A673 (cell line): ENCODE data around the gene GGCT. TPM values are rescaled to one million over a fixed set of nuclear protein-coding genes. Genes with fewer than 3 reads are reported as not detected.

Experiments
- BruUV-seq: library from RNA; stranded (reverse); fragments of 400-500 nt; replicated peaks from 2 replicates; lab custom pipeline; 2021; lab: Mats Ljungman, UMichigan
- CTCF ChIA-PET: fragments of 300-600 bp; sonication (Branson Sonifier 250); formaldehyde crosslinking; loops from one replicate; lab custom pipeline; 2022; ENCODE audit warnings: antibody characterized with exemption; lab: Charles Lee
- POLR2A ChIA-PET: fragments of 300-600 bp; sonication (Branson Sonifier 250); formaldehyde crosslinking; loops from one replicate; lab custom pipeline; 2022; ENCODE audit warnings: antibody characterized with exemption; ENCODE audit not compliant: low non-redundant PET; lab: Charles Lee
- DNase-seq: peaks from one replicate; pipeline ENCODE4 v3.0.0-alpha.2; 2015; ENCODE audit warnings: low spot score
- H3K27ac ChIP-seq: fragments of 200-600 bp; sonication (generic); 2 replicates; pipeline ENCODE4 v1.5.1; 2016; ENCODE audit warnings: mixed run types, low read depth, mild to moderate bottlenecking, mixed read lengths, antibody characterized with exemption, low read length; ENCODE audit not compliant: poor library complexity, severe bottlenecking
- H3K27me3 ChIP-seq: fragments of 200-600 bp; sonication (generic); replicated peaks from 2 replicates; pipeline ENCODE4 v1.6.1; 2017; ENCODE audit warnings: mixed run types, low read depth, mild to moderate bottlenecking, mixed read lengths, antibody characterized with exemption, low read length; ENCODE audit not compliant: insufficient read depth, poor library complexity
- H3K36me3 ChIP-seq: fragments of 200-600 bp; sonication (generic); 2 replicates; pipeline ENCODE4 v1.6.1; 2016; ENCODE audit warnings: mixed run types, mild to moderate bottlenecking, mixed read lengths, antibody characterized with exemption, low read length; ENCODE audit not compliant: insufficient read depth, poor library complexity, severe bottlenecking
- H3K4me1 ChIP-seq: fragments of 200-600 bp; sonication (generic); 2 replicates; pipeline ENCODE4 v1.6.1; 2017; ENCODE audit warnings: mixed run types, mild to moderate bottlenecking, mixed read lengths, antibody characterized with exemption, low read length; ENCODE audit not compliant: insufficient read depth, poor library complexity, severe bottlenecking
- H3K4me3 ChIP-seq: fragments of 200-600 bp; sonication (generic); 2 replicates; pipeline ENCODE4 v1.5.1; 2016; ENCODE audit warnings: low read depth, mixed run types, mild to moderate bottlenecking, mixed read lengths, low read length; ENCODE audit not compliant: poor library complexity, severe bottlenecking
- H3K9me3 ChIP-seq: fragments of 200-600 bp; sonication (generic); 2 replicates; pipeline ENCODE4 v1.6.1; 2016; ENCODE audit warnings: mixed run types, low read depth, mild to moderate bottlenecking, mixed read lengths, antibody characterized with exemption, low read length; ENCODE audit not compliant: poor library complexity, severe bottlenecking
- EZH2 ChIP-seq: fragments of 200-600 bp; sonication (generic); IDR thresholded peaks from 2 replicates; pipeline ENCODE4 v1.6.1; 2017; ENCODE audit warnings: borderline replicate concordance, low read depth, mild to moderate bottlenecking, mixed read lengths, antibody characterized with exemption, low read length; ENCODE audit not compliant: poor library complexity, severe bottlenecking
- intact Hi-C: fragments of 100-400 bp; cut with micrococcal nuclease; formaldehyde crosslinking; loops from one replicate; pipeline ENCODE4 v1.10.0; 2022; ENCODE audit not compliant: unreplicated experiment
- total RNA-seq: library from RNA; stranded (reverse); gene quantifications from 2 replicates; pipeline ENCODE4 v1.2.3, GENCODE V29; 2021
- TF ChIP-seq, protein P1 (sequence below): fragments of 300-800, 200-600 bp; sonication (generic); conservative IDR thresholded peaks from 2 replicates; pipeline ENCODE4 v1.5.1; 2017; ENCODE audit warnings: low read depth, mild to moderate bottlenecking, antibody characterized with exemption, low read length, moderate library complexity, mixed read lengths

Gene GGCT
- total RNA-seq, 1 experiment from 2014 or later: 66.0 TPM

DNA sequence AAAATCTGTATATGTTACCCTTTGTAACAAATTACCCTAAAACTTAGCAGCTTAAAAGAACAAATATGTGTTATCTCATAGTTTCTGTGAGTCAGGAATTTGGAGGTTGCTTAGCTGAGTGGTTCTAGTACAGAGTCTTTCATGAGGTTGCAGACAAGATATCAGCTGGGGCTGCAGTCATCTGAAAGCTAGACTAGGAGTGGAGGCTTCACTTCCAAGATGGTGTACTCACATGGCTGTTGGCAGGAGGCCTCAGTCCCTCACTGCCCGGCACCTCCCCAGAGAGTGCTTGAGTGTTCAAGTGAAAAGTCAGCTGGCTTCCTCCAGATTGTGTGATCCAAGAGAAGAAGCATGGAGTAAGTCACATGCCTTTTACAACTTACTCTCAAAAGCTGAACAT lies 16.9 kb upstream of the GGCT start:
- CTCF ChIA-PET: no interaction called here
- TF ChIP-seq, protein P1, sequence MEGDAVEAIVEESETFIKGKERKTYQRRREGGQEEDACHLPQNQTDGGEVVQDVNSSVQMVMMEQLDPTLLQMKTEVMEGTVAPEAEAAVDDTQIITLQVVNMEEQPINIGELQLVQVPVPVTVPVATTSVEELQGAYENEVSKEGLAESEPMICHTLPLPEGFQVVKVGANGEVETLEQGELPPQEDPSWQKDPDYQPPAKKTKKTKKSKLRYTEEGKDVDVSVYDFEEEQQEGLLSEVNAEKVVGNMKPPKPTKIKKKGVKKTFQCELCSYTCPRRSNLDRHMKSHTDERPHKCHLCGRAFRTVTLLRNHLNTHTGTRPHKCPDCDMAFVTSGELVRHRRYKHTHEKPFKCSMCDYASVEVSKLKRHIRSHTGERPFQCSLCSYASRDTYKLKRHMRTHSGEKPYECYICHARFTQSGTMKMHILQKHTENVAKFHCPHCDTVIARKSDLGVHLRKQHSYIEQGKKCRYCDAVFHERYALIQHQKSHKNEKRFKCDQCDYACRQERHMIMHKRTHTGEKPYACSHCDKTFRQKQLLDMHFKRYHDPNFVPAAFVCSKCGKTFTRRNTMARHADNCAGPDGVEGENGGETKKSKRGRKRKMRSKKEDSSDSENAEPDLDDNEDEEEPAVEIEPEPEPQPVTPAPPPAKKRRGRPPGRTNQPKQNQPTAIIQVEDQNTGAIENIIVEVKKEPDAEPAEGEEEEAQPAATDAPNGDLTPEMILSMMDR: no peak
- TF ChIP-seq EZH2: no peak
- no peak overlapping the region for H3K4me3 ChIP-seq
- no TSS peak for BruUV-seq
- H3K27ac ChIP-seq: no peak overlapping the region
- POLR2A ChIA-PET: no interaction called here
- no peaks in the 10 kb centered on the region for H3K27me3 ChIP-seq
- intact Hi-C loops: no loop called here
- DNase-seq: no peak
- no peaks in the 10 kb centered on the region for H3K36me3 ChIP-seq
- H3K9me3 ChIP-seq: no peaks in the 10 kb centered on the region
- H3K4me1 ChIP-seq: no peaks in the 10 kb centered on the region

DNA sequence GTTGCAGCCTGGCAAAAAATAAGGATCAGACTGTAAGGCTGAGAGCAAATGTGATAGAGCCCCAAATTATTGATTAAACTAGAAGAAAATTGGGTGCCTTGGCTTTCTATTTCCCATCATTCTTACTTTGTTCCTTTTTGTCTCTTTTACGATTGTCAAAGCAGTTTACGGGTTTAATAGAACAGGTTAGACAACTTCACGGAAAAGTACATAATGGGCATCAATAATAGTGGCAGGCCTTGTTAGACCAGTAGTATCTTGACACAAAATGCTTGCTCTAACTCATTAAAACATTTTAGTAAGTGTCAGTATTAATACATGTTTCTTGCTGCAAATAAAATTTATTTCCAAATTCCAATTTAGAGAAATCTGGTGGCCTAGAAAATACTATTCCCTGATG lies 14.5 kb upstream of the GGCT start:
- intact Hi-C loops: no loop called here
- Histone ChIP-seq H3K27me3 (no peaks in the 10 kb centered on the region), H3K4me1 (no peaks in the 10 kb centered on the region), H3K9me3 (no peaks in the 10 kb centered on the region), H3K27ac (no peak overlapping the region), H3K36me3 (no peaks in the 10 kb centered on the region), H3K4me3 (no peak overlapping the region)
- POLR2A ChIA-PET: no interaction called here
- no peak for DNase-seq
- TF ChIP-seq, protein P1: no peak
- no peak for TF ChIP-seq EZH2
- CTCF ChIA-PET: no interaction called here
- BruUV-seq: no TSS peak

DNA sequence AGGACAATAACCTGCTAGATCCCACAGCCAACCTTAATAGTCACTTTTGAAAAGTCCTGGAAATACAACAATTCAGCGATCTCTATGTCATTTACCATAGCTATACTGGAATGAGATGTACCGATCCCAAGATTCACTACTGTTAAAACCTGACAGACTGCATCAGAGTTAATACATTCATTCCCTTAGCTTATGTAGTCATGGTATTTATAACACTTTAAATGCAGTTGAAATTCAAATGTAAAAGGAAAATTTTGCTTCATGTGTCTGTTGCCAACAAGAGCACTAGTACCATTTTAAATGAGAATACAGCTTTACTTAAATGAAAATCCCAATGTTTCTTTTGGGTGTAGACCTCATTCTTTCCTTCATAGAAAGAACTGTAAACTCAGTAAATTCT lies 11.1 kb upstream of the GGCT start:
- no TSS peak for BruUV-seq
- CTCF ChIA-PET: no interaction called here
- Histone ChIP-seq H3K4me1 (no peaks in the 10 kb centered on the region), H3K4me3 (no peak overlapping the region), H3K27me3 (no peaks in the 10 kb centered on the region), H3K9me3 (no peaks in the 10 kb centered on the region), H3K36me3 (no peaks in the 10 kb centered on the region), H3K27ac (no peak overlapping the region)
- POLR2A ChIA-PET: no interaction called here
- no peak for DNase-seq
- intact Hi-C loops: no loop called here
- TF ChIP-seq EZH2: no peak
- TF ChIP-seq, protein P1: no peak
